GM10248 (cell line): Measurements from ENCODE around the gene UPK3A.
"Not testable (repeated sequence)": the region's sequence is repeated elsewhere in the genome, so short reads cannot be mapped to it uniquely, and the experiment has no call there.

Experiments
- CTCF ChIA-PET: fragments of 300-600 bp; sonication (Branson Sonifier 250); formaldehyde crosslinking; extraction: SDS; loops from one replicate; lab custom pipeline; 2021; ENCODE audit warnings: antibody characterized with exemption; lab: Yijun Ruan, JAX
- POLR2A ChIA-PET: fragments of 350-650 bp; sonication (Branson Sonifier 250); formaldehyde crosslinking; extraction: SDS; loops from one replicate; lab custom pipeline; 2020; ENCODE audit warnings: antibody characterized with exemption; lab: Yijun Ruan, JAX
- DNase-seq: peaks from one replicate; pipeline ENCODE4 v3.0.0; 2012; ENCODE audit errors: extremely low spot score
- TF ChIP-seq, protein P1 (sequence below): IDR thresholded peaks from 2 replicates; pipeline ENCODE4 v1.5.1; 2012; ENCODE audit warnings: mild to moderate bottlenecking, low read depth; ENCODE audit errors: extremely low read depth, missing control alignments, control extremely low read depth

UPK3A gene

GRCh38 chr22:45254789-45255278, 29.9 kb upstream of the UPK3A start:
- POLR2A ChIA-PET = no interaction called here
- peak; percentile 65 for DNase-seq
- TF ChIP-seq, protein P1, sequence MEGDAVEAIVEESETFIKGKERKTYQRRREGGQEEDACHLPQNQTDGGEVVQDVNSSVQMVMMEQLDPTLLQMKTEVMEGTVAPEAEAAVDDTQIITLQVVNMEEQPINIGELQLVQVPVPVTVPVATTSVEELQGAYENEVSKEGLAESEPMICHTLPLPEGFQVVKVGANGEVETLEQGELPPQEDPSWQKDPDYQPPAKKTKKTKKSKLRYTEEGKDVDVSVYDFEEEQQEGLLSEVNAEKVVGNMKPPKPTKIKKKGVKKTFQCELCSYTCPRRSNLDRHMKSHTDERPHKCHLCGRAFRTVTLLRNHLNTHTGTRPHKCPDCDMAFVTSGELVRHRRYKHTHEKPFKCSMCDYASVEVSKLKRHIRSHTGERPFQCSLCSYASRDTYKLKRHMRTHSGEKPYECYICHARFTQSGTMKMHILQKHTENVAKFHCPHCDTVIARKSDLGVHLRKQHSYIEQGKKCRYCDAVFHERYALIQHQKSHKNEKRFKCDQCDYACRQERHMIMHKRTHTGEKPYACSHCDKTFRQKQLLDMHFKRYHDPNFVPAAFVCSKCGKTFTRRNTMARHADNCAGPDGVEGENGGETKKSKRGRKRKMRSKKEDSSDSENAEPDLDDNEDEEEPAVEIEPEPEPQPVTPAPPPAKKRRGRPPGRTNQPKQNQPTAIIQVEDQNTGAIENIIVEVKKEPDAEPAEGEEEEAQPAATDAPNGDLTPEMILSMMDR = no peak
- CTCF ChIA-PET = interaction anchor here (1.2 kb wide), 1 partner anchor 12 kb away, joined by 3 read pairs; no protein-coding TSS in a partner anchor

- CTCF ChIA-PET = interaction anchor here (1.2 to 1.7 kb wide), 2 partner anchors 9 to 10 kb away, joined by 3 to 4 read pairs; no protein-coding TSS in a partner anchor
- POLR2A ChIA-PET, DNase-seq: not testable (repeated sequence)
Observed at GRCh38 chr22:45257941-45258340, 26.8 kb upstream of the UPK3A start.

DNA sequence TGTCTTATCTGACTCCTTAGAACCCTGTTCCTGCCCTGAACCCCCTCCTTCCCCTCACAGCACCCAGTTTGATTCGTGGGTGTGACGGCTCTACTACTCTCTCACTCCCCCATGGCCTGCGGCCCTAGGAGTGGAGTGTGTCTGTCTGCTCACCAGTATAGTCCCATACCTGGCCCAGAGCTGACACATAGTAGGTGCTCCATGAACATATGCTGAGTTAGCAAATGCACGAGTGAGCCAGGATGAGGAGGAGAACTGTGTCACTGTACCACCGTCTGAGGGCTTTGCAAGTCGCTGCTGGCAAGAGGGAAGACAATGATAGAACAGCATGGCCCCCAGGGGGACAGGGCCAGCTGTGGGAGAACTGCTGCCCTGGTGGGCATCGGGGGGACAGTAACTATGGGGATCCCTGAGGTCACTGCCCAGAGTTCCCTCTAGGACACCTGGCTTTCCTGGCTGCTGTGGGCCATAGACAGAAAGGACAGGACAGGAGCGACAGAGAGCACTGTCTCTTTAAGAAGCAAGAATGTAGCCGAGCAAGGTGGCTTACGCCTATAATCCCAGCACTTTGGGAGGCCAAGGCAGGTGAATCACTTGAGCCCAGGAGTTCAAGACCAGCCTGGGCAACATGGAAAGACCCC, 24.9 kb upstream of the UPK3A start:
- CTCF ChIA-PET = interaction anchor here (1.7 kb wide), 1 partner anchor 7 kb away, joined by 4 read pairs; no protein-coding TSS in a partner anchor

DNA sequence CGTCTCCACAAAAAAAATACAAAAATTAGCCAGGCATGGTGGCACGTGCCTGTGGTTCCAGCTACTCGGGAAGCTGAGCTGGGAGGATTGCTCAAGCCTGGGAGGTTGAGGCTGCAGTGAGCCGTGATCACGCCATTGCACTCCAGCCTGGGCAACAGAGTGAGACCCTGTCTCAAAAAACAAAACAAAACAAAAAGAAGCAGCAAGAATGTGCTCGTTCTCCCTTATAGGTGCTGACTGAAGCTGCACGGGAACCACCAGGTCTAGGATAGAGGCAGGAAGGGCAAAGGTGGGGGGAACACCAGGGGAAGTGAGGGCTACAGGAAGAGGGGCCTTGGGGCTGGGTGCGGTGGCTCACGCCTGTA, 24.4 kb upstream of the UPK3A start:
- CTCF ChIA-PET, POLR2A ChIA-PET, DNase-seq: not testable (repeated sequence)

More for the DNA sequence above, 24.9 kb upstream of the UPK3A start:
- POLR2A ChIA-PET = no interaction called here
- TF ChIP-seq, protein P1 = no peak
- DNase-seq = no peak

GRCh38 chr22:45261407-45262088, 23.2 kb upstream of the UPK3A start:
- POLR2A ChIA-PET = no interaction called here
- TF ChIP-seq, protein P1 = no peak
- no peak for DNase-seq
- CTCF ChIA-PET = interaction anchor here (1.3 to 3.4 kb wide), 3 partner anchors 15 to 160 kb away, joined by 3 to 27 read pairs (median 5); no protein-coding TSS in a partner anchor

GRCh38 chr22:45262195-45262930, 22.4 kb upstream of the UPK3A start:
- CTCF ChIA-PET = interaction anchor here (0.9 to 3.4 kb wide), 11 partner anchors 10 to 292 kb away, joined by 3 to 27 read pairs (median 4); no protein-coding TSS in a partner anchor
- no peak for DNase-seq
- POLR2A ChIA-PET = no interaction called here
- TF ChIP-seq, protein P1 = no peak

DNA sequence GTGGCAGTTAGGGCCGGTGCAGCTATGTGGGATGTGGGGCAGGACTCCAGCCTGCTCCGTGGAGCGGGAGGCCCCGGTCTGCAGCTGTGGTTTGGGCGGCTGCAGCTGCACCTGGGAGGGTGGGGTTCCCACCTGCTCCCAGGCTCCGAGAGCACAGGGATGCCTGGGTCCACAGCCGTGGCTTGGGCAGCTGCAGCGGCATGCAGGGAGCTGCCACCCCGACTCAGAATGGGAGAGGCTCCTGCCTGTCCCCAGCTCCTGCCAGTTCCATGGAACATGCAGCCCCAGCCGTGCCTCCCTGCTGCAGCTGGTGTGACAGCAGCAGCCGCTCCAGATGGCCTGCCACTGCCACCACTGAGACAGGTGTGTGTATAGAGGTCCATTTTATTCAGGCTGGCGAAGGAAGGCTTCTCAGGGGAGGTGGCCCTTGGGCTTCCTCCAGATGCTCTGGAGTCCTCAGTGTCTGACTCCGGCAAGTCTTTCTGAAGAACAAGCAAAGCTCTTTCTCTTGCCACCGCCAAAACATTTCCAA, 21.8 kb upstream of the UPK3A start:
- no peak for DNase-seq
- POLR2A ChIA-PET = no interaction called here
- TF ChIP-seq, protein P1 = no peak

More for the DNA sequence above, 21.8 kb upstream of the UPK3A start:
- CTCF ChIA-PET = interaction anchor here (0.8 to 3.4 kb wide), 14 partner anchors 9 to 291 kb away, joined by 3 to 27 read pairs (median 4); no protein-coding TSS in a partner anchor
